Tibial artery (tissue), 4 donors: ENCODE measurements around the gene DCAF5.

Experiments
- DNase-seq, 2 donors: peaks; one replicate each; pipeline ENCODE4 v3.0.0-alpha.2; 2019
- H3K27ac ChIP-seq, 2 donors: fragments of 200-600 bp; sonication (generic) in 1 of 2; 1 replicate in 1 of 2; 2 replicates in 1 of 2; pipeline ENCODE4 v1.5.1; 2018 to 2019; ENCODE audit warnings: mild to moderate bottlenecking in 1 of 2
- H3K27me3 ChIP-seq, 2 donors: fragments of 200-600 bp; sonication (generic) in 1 of 2; one replicate each; pipeline versions ENCODE4 v1.5.1 to v1.6.0; 2016 to 2019
- H3K36me3 ChIP-seq, 3 donors: fragments of 200-600 bp; sonication (generic) in 2 of 3; one replicate each; pipeline ENCODE4 v1.5.1; 2016 to 2019; ENCODE audit warnings: mild to moderate bottlenecking in 2 of 3
- H3K4me1 ChIP-seq, 4 donors: fragments of 200-600 bp; sonication (generic) in 2 of 4; 1 replicate in 3 of 4; 2 replicates in 1 of 4; pipeline ENCODE4 v1.5.1; 2016 to 2019
- H3K4me3 ChIP-seq, 2 donors: fragments of 200-600 bp; sonication (generic) in 1 of 2; 1 replicate in 1 of 2; 2 replicates in 1 of 2; pipeline ENCODE4 v1.5.1; 2018 to 2019; ENCODE audit warnings: mild to moderate bottlenecking in 2 of 2
- H3K9me3 ChIP-seq, 3 donors: fragments of 200-600 bp; sonication (generic) in 1 of 3; one replicate each; pipeline ENCODE4 v1.5.1; 2016 to 2019
- CTCF ChIP-seq, 2 experiments: fragments of 200-600 bp in 1 of 2; fragments of 450-650 bp in 1 of 2; IDR thresholded peaks; one replicate each; pipeline ENCODE4 v1.5.1; 2017 to 2019; ENCODE audit warnings: antibody characterized with exemption in 2 of 2, mild to moderate bottlenecking in 1 of 2, moderate library complexity in 1 of 2
- intact Hi-C: fragments of 100-400 bp; cut with DNase I; formaldehyde crosslinking; loops from one replicate; pipeline ENCODE4 v1.15.0; 2023; ENCODE audit warnings: low total_unique reads

The DCAF5 gene

GRCh38 chr14:69106451-69106850 is 46.5 kb downstream of the DCAF5 start:
- no peak for DNase-seq
- no peaks in the 10 kb centered on the region for H3K27me3 ChIP-seq
- no peak overlapping the region for H3K4me3 ChIP-seq
- intact Hi-C loops: no loop called here
- H3K36me3 ChIP-seq: peaks cover 8 to 29% (median 12%) of the 10 kb centered on the region in 3 donors
- no peak overlapping the region for H3K27ac ChIP-seq
- H3K9me3 ChIP-seq: no peaks in the 10 kb centered on the region
- H3K4me1 ChIP-seq: peaks cover 0 to 4% (median 1%) of the 10 kb centered on the region in 4 donors
- no peak for TF ChIP-seq CTCF (IDR thresholded peaks at IDR 0.05)

DNA sequence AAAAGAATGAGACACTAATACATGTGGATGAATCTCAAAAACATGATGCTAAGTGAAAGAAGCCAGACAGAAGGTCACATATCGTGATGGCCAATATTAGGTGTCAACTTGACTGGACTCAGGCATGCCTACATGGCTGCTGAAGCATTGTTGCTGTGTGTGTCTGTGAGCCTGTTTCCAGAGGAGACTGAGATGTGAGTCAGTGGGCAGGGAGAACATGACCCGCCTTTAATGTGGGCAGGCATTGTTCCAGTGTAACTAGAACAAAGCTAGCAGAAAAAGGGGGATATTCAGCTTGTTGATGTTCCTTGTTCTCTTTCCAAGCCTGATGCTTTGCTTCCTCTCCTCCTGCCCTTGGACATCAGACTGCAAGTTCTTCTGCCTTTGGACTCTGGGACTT is 47.6 kb downstream of the DCAF5 start:
- Histone ChIP-seq H3K36me3 (peaks cover 6 to 20% (median 8%) of the 10 kb centered on the region in 3 donors), H3K4me3 (no peak overlapping the region), H3K9me3 (no peaks in the 10 kb centered on the region), H3K27me3 (no peaks in the 10 kb centered on the region), H3K4me1 (peaks cover 0 to 12% (median 5%) of the 10 kb centered on the region in 4 donors), H3K27ac (no peak overlapping the region)
- no peak for DNase-seq
- intact Hi-C loops: no loop called here
- no peak for TF ChIP-seq CTCF (IDR thresholded peaks at IDR 0.05)

GRCh38 chr14:69101331-69101826 is 51.5 kb downstream of the DCAF5 start:
- peaks cover 0 to 20% (median 8%) of the 10 kb centered on the region in 4 donors for H3K4me1 ChIP-seq
- H3K27ac ChIP-seq: peak overlapping the region; percentile 26 to 51
- TF ChIP-seq CTCF (IDR thresholded peaks at IDR 0.05): peak; percentile 56 to 62
- H3K27me3 ChIP-seq: no peaks in the 10 kb centered on the region
- H3K4me3 ChIP-seq: no peak overlapping the region
- intact Hi-C loops: no loop called here
- H3K9me3 ChIP-seq: no peaks in the 10 kb centered on the region
- peaks cover 6 to 8% (median 7%) of the 10 kb centered on the region in 3 donors for H3K36me3 ChIP-seq
- DNase-seq: no peak

DNA sequence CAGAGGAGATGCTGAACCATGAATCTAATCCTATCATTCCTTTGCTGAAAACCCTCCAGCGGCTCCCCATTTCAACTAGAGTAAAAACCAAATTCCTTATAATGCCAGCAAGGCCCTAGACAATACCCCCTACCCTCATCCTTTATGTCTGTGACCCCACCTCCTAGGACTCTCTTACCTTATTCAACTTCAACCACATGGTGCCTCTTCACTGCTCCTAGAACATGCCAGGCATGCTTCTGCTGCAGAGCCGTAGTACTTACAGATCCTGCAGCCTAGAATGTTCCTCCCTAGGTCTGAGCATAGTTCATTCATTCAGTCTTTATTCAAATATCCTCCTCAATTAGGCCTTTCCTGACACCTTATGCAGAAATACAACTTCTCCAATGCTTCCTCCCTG is 54.9 kb downstream of the DCAF5 start:
- Histone ChIP-seq H3K4me1 (peaks cover 0 to 35% (median 22%) of the 10 kb centered on the region in 4 donors), H3K27me3 (no peaks in the 10 kb centered on the region), H3K4me3 (no peak overlapping the region), H3K9me3 (no peaks in the 10 kb centered on the region), H3K36me3 (peaks cover 0 to 3% (median 0%) of the 10 kb centered on the region in 3 donors), H3K27ac (no peak overlapping the region)
- TF ChIP-seq CTCF (IDR thresholded peaks at IDR 0.05): no peak
- intact Hi-C loops: no loop called here
- no peak for DNase-seq

DNA sequence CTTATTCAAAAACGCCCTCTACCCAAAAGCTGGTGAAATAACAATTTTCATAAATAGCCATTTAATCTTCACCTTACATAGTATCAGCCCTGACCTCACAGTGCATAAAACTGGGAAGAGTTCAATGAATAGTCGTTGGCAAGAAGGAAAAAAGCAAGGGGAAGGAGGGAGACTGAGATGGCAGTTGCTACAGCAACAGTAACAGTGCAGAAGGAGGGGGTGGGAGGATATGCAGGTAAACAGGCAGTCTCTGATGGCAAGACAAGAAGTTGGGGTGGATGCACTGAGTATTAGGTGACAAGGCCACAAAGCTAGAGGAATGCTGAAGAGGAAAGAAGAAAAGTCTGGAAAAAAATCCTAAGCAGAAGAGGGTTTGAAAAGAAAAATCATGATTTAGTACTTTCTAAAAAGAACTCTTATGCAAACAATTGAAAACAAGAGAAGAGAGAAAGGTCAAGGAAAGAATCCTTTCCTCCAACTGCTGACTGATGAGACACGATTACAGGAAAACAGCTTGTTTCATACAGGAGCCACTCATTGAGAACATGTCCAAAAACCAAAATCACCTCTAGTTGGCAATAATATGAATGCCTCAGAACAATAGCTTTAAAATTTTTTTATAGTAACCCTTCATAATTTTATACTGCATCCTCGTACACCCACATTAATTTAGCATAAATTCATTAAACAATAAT is 56.0 kb downstream of the DCAF5 start:
- peak overlapping the region in 1 of 2 donors; percentile 29 for H3K27ac ChIP-seq
- peaks cover 0 to 35% (median 23%) of the 10 kb centered on the region in 4 donors for H3K4me1 ChIP-seq
- H3K27me3 ChIP-seq: no peaks in the 10 kb centered on the region
- intact Hi-C loops: no loop called here
- H3K36me3 ChIP-seq: peaks cover 0 to 2% (median 0%) of the 10 kb centered on the region in 3 donors
- H3K9me3 ChIP-seq: no peaks in the 10 kb centered on the region
- no peak for DNase-seq
- no peak overlapping the region for H3K4me3 ChIP-seq
- TF ChIP-seq CTCF (IDR thresholded peaks at IDR 0.05): no peak
